Endometrial microvascular endothelial cells (primary cell): ENCODE results near the gene SDF4. TPM values are rescaled to one million over a fixed set of nuclear protein-coding genes. Genes with fewer than 3 reads are reported as not detected.

Experiments used
- in situ Hi-C: cut with HindIII; loops from 2 replicates; pipeline ENCODE4 v1.10.0; 2017; ENCODE audit warnings: low sequenced_read_pairs, low pct_unique_long_range_greater_than_20kb; ENCODE audit errors: inconsistent ontology term
- total RNA-seq: library from RNA; depleted of rRNA; stranded (reverse); fragments of >200 nt; gene quantifications from one replicate; pipeline ENCODE4 v1.2.3, GENCODE V29; 2015; ENCODE audit errors: inconsistent ontology term

The SDF4 gene
- total RNA-seq, 1 donor from 2014 or later, result 186 TPM

- in situ Hi-C loops, result no loop called here
Measured at GRCh38 chr1:1217621-1218523, 13.9 kb downstream of the SDF4 start.

GRCh38 chr1:1216770-1217620, 14.8 kb downstream of the SDF4 start:
- in situ Hi-C loops, result no loop called here

- in situ Hi-C loops, result no loop called here
Measured at GRCh38 chr1:1215881-1216605, 15.8 kb downstream of the SDF4 start.

DNA sequence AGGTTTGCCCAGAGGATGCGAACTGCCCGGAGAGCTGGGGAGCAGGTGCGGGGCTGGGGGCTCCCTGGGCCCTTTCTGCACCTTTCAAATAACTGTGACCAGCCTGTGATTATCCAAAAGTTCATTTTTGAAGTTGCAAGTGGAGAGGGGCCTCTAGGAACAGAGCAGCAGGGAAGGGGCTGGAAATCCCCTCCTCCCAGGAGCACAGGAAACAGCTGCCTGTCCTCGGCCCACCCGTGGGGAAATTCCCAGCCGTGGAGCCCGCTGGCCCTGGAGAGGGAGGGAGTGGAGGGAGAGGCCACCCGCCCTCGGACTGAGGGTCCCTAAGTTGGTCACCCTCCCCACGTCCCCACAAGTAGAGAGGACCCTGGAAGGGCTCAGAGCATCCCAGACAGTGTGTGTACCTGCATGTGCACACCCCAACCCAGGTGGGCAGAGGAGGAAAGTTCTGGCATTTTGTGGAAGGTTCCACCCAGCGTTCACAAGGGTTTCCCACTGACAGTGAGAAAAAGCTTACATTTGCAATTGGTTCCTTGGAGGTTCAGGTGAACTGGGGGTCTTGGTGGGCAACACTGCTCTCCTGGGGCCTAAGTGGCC, 16.6 kb downstream of the SDF4 start:
- in situ Hi-C loops, result no loop called here

GRCh38 chr1:1213345-1214265, 18.2 kb downstream of the SDF4 start, which contains the start of gene TNFRSF4:
Gene TNFRSF4 (minus strand): TSS chr1:1214153. CDS start chr1:1214127, 26 bp downstream.
- in situ Hi-C loops, result no loop called here

GRCh38 chr1:1212780-1213344, 18.9 kb downstream of the SDF4 start:
- in situ Hi-C loops, result no loop called here

GRCh38 chr1:1211541-1212441, 20.0 kb downstream of the SDF4 start:
- in situ Hi-C loops, result no loop called here

DNA sequence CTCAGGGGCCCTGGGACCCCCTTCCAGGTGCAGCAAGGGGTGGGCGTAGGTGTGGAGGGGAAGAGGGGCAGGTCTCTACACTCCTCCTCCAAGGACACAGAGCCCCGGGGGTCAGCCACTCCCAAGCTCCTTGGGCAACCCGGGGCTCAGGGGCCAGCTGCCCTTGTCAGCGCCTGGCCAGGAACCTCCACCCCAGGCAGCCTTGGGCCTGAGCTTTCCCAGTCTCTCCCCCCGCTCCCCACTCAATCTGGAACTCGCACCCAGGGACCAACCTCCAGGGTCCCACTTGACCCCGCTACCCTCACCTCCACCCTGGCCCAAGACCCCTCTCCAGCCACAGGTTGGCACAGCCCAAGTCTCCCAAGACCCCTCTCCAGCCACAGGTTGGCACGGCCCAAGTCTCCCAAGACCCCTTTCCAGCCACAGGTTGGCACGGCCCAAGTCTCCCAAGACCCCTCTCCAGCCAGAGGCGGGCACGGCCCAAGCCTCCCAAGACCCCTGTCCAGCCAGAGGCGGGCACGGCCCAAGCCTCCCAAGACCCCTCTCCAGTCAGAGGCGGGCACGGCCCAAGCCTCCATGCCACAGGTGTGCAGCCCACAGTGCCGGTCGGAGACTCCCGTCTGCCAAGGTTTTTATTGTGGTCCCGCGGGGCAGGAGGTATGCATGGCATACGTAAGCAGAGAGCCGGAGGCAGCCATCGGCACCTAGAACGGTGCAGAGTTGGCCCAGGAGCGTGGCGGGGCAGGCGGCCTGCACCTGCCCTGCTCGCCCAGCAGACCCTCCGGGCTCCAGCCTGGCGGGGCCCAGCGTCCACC, 20.9 kb downstream of the SDF4 start:
- in situ Hi-C loops, result no loop called here

GRCh38 chr1:1208713-1209433, 22.9 kb downstream of the SDF4 start:
- in situ Hi-C loops, result no loop called here

DNA sequence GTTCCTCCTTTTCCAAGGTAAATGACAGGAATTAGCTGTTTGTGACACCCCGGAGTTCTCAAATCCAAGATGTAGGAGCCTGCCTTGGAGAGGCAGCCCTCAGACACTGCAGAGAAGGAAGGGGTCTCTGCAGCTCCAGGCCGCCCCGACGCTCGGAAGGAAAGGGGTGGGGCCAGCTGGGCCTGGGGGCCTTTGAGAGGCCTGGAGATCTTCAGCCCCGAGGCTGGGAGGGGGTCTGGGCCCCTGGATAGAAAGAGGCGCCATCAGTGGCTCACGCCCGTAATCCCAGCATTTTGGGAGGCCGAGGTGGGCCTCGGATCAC, 24.3 kb downstream of the SDF4 start:
- in situ Hi-C loops, result no loop called here

- in situ Hi-C loops, result no loop called here
Measured at GRCh38 chr1:1206966-1207531, 24.8 kb downstream of the SDF4 start.

DNA sequence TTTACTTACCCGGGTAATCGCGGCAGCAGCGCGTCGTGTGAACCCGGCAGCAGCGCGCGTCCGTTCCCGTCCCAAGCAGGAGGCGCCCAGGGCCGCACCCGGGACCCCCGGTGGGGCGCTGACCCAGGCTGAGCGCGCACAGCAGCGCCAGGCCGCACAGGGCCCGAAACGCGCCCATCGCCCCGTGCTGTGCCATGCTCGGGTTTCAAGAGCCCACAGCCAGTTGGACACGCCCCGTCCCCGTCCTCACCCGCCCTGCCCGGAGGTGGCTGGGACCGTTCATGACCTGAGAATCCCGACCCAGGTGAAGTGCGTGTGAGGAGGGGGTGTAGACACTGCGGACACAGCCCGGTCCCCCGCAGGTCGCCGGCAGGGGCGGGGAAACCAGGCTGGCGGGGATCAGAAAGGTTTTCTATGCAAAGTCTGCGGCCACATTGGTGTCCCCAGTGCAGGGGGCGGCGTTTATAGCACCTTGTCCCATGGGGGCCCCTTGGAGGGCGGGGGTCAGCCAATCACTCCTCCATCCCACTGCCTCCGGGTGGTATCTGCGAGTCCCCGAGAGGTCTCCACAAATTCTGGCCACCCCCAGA, 25.3 kb downstream of the SDF4 start, which contains the start of gene TNFRSF18:
Gene TNFRSF18 (minus strand): TSS at position 217 of the 590 bp plus-strand sequence. CDS start 21 bp downstream, at position 196.
- in situ Hi-C loops, result no loop called here

DNA sequence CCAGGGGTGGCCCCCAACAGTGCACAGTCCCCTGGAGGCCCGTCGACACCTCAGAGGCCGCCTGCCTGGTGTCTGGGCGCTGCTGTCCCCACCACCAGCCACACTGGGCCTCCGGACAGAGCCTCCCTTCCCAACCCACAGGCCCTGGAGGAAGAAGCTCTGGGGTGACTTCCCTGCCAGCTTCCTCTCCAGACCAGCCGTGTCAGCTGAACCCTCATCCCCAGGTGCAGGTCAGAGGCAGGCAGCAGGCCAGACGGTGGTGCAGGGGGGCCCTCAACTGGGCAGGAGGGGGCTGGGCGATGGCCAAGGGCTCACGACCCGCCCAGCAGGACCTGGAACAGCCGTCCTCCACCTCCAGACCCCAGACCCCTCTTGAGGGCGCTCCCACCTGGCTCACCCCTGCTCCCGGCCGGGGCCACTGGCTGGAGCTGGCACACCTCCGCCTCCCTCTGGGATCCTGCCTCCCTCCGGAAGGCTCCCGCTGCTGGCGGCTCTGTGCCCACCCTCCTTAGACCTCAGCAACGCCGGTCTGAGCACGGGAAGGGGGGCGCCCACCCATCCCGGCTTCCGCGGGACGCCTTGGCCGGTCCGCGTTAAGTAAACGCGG, 25.9 kb downstream of the SDF4 start:
- in situ Hi-C loops, result no loop called here
